ENCODE results near the gene ARMS2.

Gene ARMS2

GRCh38 chr10:122495406-122496340, 41.2 kb downstream of the ARMS2 start:
- no peak for DNase-seq

DNA sequence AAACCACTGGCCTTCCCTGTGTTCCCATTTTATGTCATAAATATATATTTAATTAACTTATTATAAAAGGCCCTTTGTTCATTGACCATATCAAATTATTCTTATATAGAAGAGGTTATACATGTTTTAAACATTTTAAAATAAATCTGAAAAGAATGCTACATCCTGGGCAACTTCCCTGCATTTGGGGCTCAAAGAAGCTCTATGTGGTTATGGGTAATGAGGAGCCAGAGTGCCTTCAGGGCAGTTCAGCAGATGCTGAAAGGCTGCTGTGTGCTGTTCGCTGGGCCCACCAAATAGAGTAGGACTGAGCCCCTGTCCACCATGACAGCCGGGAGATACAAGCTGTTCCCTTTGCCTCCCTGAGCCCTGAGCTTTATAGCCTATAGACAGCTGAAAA, 42.8 kb downstream of the ARMS2 start:
- no peak for DNase-seq

DNA sequence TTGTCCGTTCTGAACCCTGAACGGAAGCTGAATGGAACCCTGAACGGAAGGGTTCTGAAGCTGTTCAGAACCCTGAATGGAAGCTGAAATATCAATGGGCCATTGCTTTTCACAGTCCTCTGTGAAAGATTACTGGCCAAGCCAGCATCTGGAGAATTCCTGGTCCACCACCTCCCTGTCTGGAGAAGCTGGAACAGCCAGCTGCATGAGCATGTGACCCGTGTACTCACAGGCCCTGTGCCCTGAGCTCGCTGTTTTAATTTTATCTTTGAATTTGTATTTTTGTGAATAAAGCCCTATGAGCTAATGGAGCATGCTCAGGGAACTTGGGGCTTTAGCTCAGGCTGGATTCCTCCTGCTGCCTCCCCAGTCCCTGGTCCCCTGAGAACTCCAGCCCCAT, 44.1 kb downstream of the ARMS2 start:
- no peak for DNase-seq

DNA sequence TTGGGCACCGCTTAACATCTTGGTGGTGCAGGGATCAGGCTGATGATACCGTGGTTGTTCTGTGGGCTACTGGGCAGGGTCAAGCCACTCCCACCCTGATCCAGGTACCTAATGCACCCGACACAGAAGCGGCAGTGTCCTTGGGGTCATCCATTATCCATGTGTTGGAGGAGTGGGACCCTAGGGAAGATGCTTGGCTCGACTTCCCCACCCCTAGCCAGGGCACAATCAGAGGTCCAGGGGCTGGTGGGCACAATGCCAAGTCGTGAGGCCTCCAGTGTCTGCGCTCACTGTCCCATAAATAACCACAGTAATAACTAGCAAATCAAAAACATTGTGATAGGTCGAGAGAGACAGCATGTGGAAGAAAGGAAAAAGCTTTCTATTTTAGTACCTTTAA, 44.6 kb downstream of the ARMS2 start:
- DNase-seq = no peak

DNA sequence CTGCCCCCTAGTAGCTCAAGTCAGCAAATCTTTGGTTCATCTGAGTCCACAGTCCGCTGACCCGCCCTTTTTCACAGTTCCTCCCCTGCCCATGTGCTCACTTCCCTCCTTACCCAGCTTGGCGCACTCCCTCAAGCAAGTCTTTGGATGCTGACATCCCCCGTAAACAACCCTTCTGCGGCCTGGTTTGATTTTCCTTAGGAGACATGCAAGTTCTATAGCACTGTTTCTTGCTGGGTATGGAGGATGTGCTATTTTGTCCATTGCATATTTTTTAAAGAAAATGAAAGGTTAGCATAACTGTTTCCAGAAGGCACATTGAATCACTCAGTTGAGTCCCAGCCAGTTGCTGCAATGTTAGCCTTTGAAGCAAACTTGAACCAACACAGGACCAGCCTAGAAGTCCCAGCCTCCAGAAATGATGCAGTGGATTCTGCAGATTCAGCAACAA, 45.1 kb downstream of the ARMS2 start:
- no peak for DNase-seq

DNA sequence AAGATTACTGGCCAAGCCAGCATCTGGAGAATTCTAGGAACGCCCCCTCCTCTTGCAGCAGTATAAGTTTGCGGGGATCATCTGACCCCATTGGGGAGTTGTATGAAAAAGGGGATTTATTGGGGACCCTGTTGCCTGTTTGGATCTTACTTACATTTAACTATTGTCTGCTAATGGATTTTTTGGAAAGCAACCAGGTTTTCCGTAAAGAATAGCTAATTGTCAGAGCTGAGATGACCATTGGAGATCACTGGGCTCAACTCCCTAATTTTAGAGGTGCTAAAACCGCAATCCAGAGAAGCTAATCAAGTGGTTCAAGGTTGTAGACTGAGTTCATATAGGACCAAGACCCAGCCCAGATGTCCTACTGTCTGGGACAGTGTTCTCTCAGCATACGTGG, 45.7 kb downstream of the ARMS2 start:
- DNase-seq = no peak

GRCh38 chr10:122500726-122501125, 46.3 kb downstream of the ARMS2 start:
- no peak for DNase-seq

GRCh38 chr10:122503012-122503411, 48.6 kb downstream of the ARMS2 start:
- no peak for DNase-seq

GRCh38 chr10:122503886-122504609, 49.6 kb downstream of the ARMS2 start:
- DNase-seq = no peak

- peak; percentile 62 for DNase-seq
Measured at GRCh38 chr10:122504610-122504950, 50.1 kb downstream of the ARMS2 start.

- DNase-seq = no peak
Measured at GRCh38 chr10:122505011-122505410, 50.6 kb downstream of the ARMS2 start.

GRCh38 chr10:122505885-122506645, 51.6 kb downstream of the ARMS2 start:
- DNase-seq = no peak

All from NCI-H1694 treated with DMSO at 0.1 percent for 48 hours (cell line).